C4-2B (cell line): ENCODE data around the gene TMEM163.
A peak's percentile ranks its signal among the peaks of the same experiment; 100 is the strongest.

Experiments used
- H3K27ac ChIP-seq: fragments of 450-650 bp; 2 replicates; pipeline ENCODE4 v1.5.1; 2017
- ZFX ChIP-seq: fragments of 450-650 bp; IDR thresholded peaks from 2 replicates; pipeline ENCODE4 v1.6.1; 2017
- TF ChIP-seq, protein P1 (sequence below): fragments of 450-650 bp; conservative IDR thresholded peaks from 2 replicates; pipeline ENCODE4 v1.5.1; 2017; ENCODE audit warnings: mild to moderate bottlenecking

The TMEM163 gene

DNA sequence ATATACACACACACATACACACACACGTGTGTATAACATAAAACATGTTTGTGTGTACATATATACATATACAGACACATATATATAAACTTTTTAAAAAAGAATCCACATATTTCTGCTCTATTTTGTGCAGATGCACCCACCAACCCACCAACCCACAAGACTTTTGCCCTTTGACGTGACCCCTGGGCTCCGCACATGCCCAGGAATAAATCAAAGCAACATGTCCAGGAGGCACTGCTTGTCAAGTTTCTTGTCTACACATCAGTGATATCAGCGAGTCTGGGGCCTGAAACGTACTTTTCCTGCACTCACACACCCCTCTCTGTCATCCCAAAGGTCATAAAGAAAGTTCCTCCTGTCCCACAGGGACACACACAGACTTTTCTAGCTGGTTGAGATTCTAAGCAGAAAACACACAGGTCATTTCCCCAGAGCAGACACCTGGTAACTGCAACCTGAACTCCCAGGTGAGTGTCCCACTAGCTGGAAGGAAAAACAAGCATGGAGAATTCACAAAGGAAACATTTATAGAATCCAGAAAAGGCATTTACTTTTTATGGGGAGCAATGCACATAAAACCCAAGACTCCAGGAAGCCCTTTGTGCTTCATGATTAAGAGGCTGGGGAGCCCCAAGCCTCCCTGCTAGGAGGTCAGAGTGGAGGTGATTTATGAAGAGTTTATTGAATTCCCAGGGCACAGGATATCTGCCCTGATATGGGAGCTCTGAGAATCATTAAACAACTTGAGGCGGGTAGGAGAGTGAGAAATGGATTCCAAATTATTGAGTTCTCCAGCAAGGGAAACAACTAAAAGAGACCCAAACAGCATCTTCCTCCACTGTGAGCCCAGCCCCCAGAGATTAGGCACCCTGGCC, 253.3 kb downstream of the TMEM163 start:
- no peak overlapping the region for H3K27ac ChIP-seq
- TF ChIP-seq ZFX: no peak
- TF ChIP-seq, protein P1, sequence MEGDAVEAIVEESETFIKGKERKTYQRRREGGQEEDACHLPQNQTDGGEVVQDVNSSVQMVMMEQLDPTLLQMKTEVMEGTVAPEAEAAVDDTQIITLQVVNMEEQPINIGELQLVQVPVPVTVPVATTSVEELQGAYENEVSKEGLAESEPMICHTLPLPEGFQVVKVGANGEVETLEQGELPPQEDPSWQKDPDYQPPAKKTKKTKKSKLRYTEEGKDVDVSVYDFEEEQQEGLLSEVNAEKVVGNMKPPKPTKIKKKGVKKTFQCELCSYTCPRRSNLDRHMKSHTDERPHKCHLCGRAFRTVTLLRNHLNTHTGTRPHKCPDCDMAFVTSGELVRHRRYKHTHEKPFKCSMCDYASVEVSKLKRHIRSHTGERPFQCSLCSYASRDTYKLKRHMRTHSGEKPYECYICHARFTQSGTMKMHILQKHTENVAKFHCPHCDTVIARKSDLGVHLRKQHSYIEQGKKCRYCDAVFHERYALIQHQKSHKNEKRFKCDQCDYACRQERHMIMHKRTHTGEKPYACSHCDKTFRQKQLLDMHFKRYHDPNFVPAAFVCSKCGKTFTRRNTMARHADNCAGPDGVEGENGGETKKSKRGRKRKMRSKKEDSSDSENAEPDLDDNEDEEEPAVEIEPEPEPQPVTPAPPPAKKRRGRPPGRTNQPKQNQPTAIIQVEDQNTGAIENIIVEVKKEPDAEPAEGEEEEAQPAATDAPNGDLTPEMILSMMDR: no peak

DNA sequence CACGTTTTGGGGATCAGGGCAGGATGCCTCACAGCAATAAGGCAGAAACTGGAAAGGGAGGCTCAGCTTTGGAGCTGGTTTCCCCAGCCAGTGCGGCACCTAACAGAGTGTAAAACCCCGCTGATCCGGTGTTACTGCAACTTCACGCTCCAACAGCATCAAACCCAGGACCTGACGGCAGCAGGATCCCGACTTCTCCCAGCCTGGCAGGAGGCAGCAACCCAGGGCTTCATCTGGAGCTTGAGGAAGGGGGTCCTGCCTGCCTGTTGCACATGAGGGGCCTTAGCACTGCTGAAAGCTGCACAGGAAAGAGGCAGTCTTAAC, 255.1 kb downstream of the TMEM163 start:
- TF ChIP-seq, protein P1: no peak
- TF ChIP-seq ZFX: no peak

DNA sequence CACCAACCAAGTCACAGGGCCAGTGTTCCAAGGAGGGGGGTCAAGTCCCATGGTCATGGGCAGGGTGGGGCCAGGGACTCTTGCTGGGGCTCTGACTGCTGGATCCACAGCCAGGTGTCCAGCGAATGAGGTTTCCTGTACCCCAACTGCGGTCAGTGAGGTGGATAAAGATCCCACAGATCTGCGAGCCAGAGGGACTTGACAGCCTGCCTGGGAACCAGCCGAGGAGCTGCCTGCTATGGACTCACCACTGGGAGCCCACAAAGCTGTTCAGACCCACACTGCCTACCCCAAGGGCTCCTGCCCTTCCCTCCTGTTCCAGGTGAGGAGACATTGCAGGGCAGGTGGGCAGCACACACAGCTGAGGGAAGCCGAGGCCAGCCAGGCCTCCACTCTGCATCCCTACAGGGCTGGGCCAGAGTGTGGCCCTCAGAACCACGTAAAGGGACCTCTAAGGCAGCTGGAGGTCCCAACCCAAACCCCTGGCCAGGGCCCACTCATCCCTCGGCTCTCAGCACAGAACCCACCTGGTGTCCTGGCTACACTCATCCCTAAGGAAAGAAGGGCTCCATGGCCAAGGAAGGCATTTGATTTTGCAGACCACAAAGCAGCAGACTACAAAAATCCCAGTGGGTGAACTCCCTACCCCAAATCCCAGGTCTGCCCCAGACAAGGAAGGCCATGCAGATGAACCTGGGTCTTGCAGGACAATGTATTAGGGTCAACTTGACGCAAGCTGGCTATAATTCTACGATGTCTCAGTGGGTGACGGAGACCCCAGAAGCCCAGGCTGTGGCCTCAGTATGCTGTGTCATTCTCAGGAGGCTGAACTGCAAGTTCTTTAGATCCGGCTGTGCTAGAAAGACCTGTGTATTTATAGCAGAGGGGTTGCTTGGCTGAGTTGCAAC, 255.8 kb downstream of the TMEM163 start:
- TF ChIP-seq, protein P1: no peak
- no peak for TF ChIP-seq ZFX
- no peak overlapping the region for H3K27ac ChIP-seq

More for the DNA sequence above, 255.1 kb downstream of the TMEM163 start:
- H3K27ac ChIP-seq: no peak overlapping the region

DNA sequence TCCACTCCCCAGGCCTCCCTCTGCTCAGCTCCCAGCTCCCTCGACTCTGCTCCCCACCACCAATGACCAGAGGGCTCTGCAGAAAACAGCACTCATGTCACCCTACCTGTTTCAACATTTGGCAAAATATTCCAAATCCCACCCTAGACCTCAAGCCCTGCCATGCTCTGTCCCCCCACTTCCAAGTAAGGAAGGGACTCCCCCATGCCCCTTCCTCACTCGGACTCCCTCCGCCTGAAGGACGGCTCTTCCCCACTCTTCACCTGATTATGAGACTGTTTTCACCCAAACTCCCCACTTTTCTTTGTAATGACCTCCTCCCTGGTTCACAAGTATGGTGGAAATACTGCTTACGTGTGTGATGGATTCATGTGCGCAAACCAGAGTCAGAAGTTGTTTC, 256.5 kb downstream of the TMEM163 start:
- H3K27ac ChIP-seq: no peak overlapping the region
- TF ChIP-seq, protein P1: no peak

DNA sequence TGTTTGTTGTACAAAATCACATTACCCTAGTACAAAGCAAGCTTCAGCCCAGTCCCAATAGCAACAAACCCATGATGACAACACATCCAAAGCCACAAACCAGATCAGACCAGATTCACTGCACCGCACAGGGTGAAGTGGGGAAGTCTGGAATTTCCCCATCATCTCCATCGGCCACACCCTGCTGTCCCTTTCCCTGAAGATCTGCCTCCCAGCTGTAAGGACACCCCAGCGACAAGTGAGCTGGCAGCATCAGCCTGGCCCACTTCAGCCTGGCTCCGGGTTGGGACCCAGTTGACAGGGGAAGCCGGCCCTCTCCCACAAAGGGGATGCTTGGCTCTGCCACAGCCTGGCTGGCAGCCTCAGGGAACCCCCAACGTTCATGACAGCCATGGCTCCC, 257.3 kb downstream of the TMEM163 start:
- TF ChIP-seq, protein P1: no peak
- TF ChIP-seq ZFX: no peak
- no peak overlapping the region for H3K27ac ChIP-seq

DNA sequence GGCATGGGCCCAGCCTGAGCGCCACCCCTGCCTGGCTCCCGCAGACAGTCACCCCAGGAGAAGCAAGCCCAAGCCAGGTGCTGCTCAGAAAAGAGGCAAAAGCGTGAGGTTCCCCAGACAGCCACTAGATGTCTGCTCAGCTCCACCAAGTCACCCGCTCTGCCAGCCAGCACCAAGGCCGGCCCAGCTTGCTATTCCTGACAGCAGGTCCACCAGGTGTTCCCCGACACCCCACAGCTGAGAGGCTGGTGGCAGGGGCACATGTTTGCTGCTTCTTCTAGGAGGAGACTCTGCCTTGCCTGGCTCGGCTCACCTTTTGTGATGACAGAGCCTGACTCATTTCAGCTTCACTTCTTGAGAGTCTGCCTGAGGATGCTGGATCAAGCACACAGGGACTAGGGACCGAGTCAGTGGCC, 258.2 kb downstream of the TMEM163 start:
- TF ChIP-seq, protein P1: peak; percentile 81
- no peak for TF ChIP-seq ZFX
- H3K27ac ChIP-seq: no peak overlapping the region
